ENCODE results near the gene SNX18.

Gene SNX18

GRCh38 chr5:54541823-54542783 is 24.5 kb downstream of the SNX18 start:
- Histone ChIP-seq H3K9me3 (ENCODE audit: control insufficient read depth, insufficient read depth, low read length) (no peaks in the 10 kb centered on the region), H3K79me2 (ENCODE audit: control insufficient read depth, low read length) (no peaks in the 10 kb centered on the region), H3K9me2 (replicated peaks; ENCODE audit: control insufficient read depth, low read length) (no peaks in the 10 kb centered on the region), H3K4me2 (ENCODE audit: low read length) (no peak overlapping the region), H3K4me1 (ENCODE audit: control insufficient read depth, low read length) (no peaks in the 10 kb centered on the region), H3K27me3 (ENCODE audit: control insufficient read depth, low read length) (no peaks in the 10 kb centered on the region), H3K4me3 (ENCODE audit: low read length) (no peak overlapping the region), H4K20me1 (ENCODE audit: control insufficient read depth, insufficient read depth, low read depth, low read length) (no peaks in the 10 kb centered on the region), H3K27ac (ENCODE audit: low read depth, low read length) (no peak overlapping the region), H3F3A (ENCODE audit: control insufficient read depth, insufficient read depth) (no peaks in the 10 kb centered on the region), H3K36me3 (ENCODE audit: control insufficient read depth, low read length) (no peaks in the 10 kb centered on the region)
- TF ChIP-seq EZH2phosphoT487 (IDR thresholded peaks at IDR 0.05; ENCODE audit: borderline replicate concordance, low read length), result no peak
- no peak for TF ChIP-seq CTCF (IDR thresholded peaks at IDR 0.05; ENCODE audit: low read depth, low read length, poor library complexity, severe bottlenecking)

- TF ChIP-seq EZH2phosphoT487 (IDR thresholded peaks at IDR 0.05; ENCODE audit: borderline replicate concordance, low read length) (no peak), CTCF (IDR thresholded peaks at IDR 0.05; ENCODE audit: low read depth, low read length, poor library complexity, severe bottlenecking) (no peak)
- Histone ChIP-seq H3K36me3 (ENCODE audit: control insufficient read depth, low read length) (no peaks in the 10 kb centered on the region), H3K27me3 (ENCODE audit: control insufficient read depth, low read length) (no peaks in the 10 kb centered on the region), H3K4me2 (ENCODE audit: low read length) (no peak overlapping the region), H3K27ac (ENCODE audit: low read depth, low read length) (no peak overlapping the region), H3K4me3 (ENCODE audit: low read length) (no peak overlapping the region), H3K79me2 (ENCODE audit: control insufficient read depth, low read length) (no peaks in the 10 kb centered on the region), H3K4me1 (ENCODE audit: control insufficient read depth, low read length) (no peaks in the 10 kb centered on the region), H3K9me3 (ENCODE audit: control insufficient read depth, insufficient read depth, low read length) (no peaks in the 10 kb centered on the region), H4K20me1 (ENCODE audit: control insufficient read depth, insufficient read depth, low read depth, low read length) (no peaks in the 10 kb centered on the region), H3K9me2 (replicated peaks; ENCODE audit: control insufficient read depth, low read length) (no peaks in the 10 kb centered on the region), H3F3A (ENCODE audit: control insufficient read depth, insufficient read depth) (no peaks in the 10 kb centered on the region)
Measured at GRCh38 chr5:54544044-54544443, 26.5 kb downstream of the SNX18 start.

GRCh38 chr5:54545796-54546195 is 28.2 kb downstream of the SNX18 start:
- TF ChIP-seq EZH2phosphoT487 (IDR thresholded peaks at IDR 0.05; ENCODE audit: borderline replicate concordance, low read length) (no peak), CTCF (IDR thresholded peaks at IDR 0.05; ENCODE audit: low read depth, low read length, poor library complexity, severe bottlenecking) (no peak)
- no peak overlapping the region for H3K4me2 ChIP-seq (ENCODE audit: low read length)
- no peaks in the 10 kb centered on the region for H3K36me3 ChIP-seq (ENCODE audit: control insufficient read depth, low read length)
- no peak overlapping the region for H3K4me3 ChIP-seq (ENCODE audit: low read length)
- H3K27me3 ChIP-seq (ENCODE audit: control insufficient read depth, low read length), result no peaks in the 10 kb centered on the region
- H3K9me2 ChIP-seq (replicated peaks; ENCODE audit: control insufficient read depth, low read length), result no peaks in the 10 kb centered on the region
- H3K4me1 ChIP-seq (ENCODE audit: control insufficient read depth, low read length), result no peaks in the 10 kb centered on the region
- H3K79me2 ChIP-seq (ENCODE audit: control insufficient read depth, low read length), result no peaks in the 10 kb centered on the region
- H4K20me1 ChIP-seq (ENCODE audit: control insufficient read depth, insufficient read depth, low read depth, low read length), result no peaks in the 10 kb centered on the region
- no peak overlapping the region for H3K27ac ChIP-seq (ENCODE audit: low read depth, low read length)
- H3F3A ChIP-seq (ENCODE audit: control insufficient read depth, insufficient read depth), result no peaks in the 10 kb centered on the region
- no peaks in the 10 kb centered on the region for H3K9me3 ChIP-seq (ENCODE audit: control insufficient read depth, insufficient read depth, low read length)

All from DOHH2 (cell line).